ENCODE data around the gene OR4N2.
A peak's percentile ranks its signal among the peaks of the same experiment; 100 is the strongest.
"Not testable (repeated sequence)": the region's sequence is repeated elsewhere in the genome, so short reads cannot be mapped to it uniquely, and the experiment has no call there.

The OR4N2 gene

GRCh38 chr14:19803470-19803869 is at the start of gene OR4N2:
OR4N2 (plus strand) TSS chr14:19803770; CDS start chr14:19827449, 23,679 bp downstream.
- FAIRE-seq, result not testable (repeated sequence)

GRCh38 chr14:19754172-19754571 is 49.4 kb upstream of the OR4N2 start:
- no peak for FAIRE-seq

- FAIRE-seq, result not testable (repeated sequence)
Observed at GRCh38 chr14:19771491-19771890, 32.1 kb upstream of the OR4N2 start.

- no peak for FAIRE-seq
Observed at GRCh38 chr14:19771895-19772430, 31.6 kb upstream of the OR4N2 start.

GRCh38 chr14:19772454-19772853 is 31.1 kb upstream of the OR4N2 start:
- not testable (repeated sequence) for FAIRE-seq

- FAIRE-seq, result not testable (repeated sequence)
Observed at GRCh38 chr14:19773204-19773603, 30.4 kb upstream of the OR4N2 start, which contains the start of gene OR4M1. OR4M1 (plus strand) TSS chr14:19773504; CDS start chr14:19780323, 6,819 bp downstream.

GRCh38 chr14:19775587-19775986 is 28.0 kb upstream of the OR4N2 start:
- peak; percentile 99 for FAIRE-seq

- FAIRE-seq, result not testable (repeated sequence)
Observed at GRCh38 chr14:19785848-19786247, 17.7 kb upstream of the OR4N2 start.

- not testable (repeated sequence) for FAIRE-seq
Observed at GRCh38 chr14:19787318-19787717, 16.3 kb upstream of the OR4N2 start.

- FAIRE-seq, result not testable (repeated sequence)
Observed at GRCh38 chr14:19788150-19788549, 15.4 kb upstream of the OR4N2 start.

GRCh38 chr14:19796520-19797108 is 7.0 kb upstream of the OR4N2 start:
- FAIRE-seq, result not testable (repeated sequence)

- no peak for FAIRE-seq
Observed at GRCh38 chr14:19799880-19800279, 3.7 kb upstream of the OR4N2 start.

GRCh38 chr14:19800282-19801117 is 3.1 kb upstream of the OR4N2 start:
- no peak for FAIRE-seq

- no peak for FAIRE-seq
Observed at GRCh38 chr14:19801118-19801464, 2.5 kb upstream of the OR4N2 start.

- not testable (repeated sequence) for FAIRE-seq
Observed at GRCh38 chr14:19813171-19813920, 9.8 kb downstream of the OR4N2 start.

GRCh38 chr14:19819879-19820278 is 16.3 kb downstream of the OR4N2 start:
- FAIRE-seq, result not testable (repeated sequence)

- FAIRE-seq, result not testable (repeated sequence)
Observed at GRCh38 chr14:19821016-19821415, 17.4 kb downstream of the OR4N2 start.

GRCh38 chr14:19823178-19823577 is 19.6 kb downstream of the OR4N2 start:
- FAIRE-seq, result no peak

- FAIRE-seq, result no peak
Observed at GRCh38 chr14:19823765-19824164, 20.2 kb downstream of the OR4N2 start.

- not testable (repeated sequence) for FAIRE-seq
Observed at GRCh38 chr14:19827626-19828244, 24.2 kb downstream of the OR4N2 start.

- no peak for FAIRE-seq
Observed at GRCh38 chr14:19828314-19828713, 24.7 kb downstream of the OR4N2 start.

GRCh38 chr14:19834203-19834848 is 30.8 kb downstream of the OR4N2 start:
- FAIRE-seq, result not testable (repeated sequence)

All from A204.1 (cell line).